GM18507 (cell line): ENCODE results near the gene TDRKH.
A peak's percentile ranks its signal among the peaks of the same experiment; 100 is the strongest.

Experiments
- DNase-seq: peaks from one replicate; pipeline ENCODE4 v3.0.0; 2011; ENCODE audit warnings: low read depth; ENCODE audit not compliant: insufficient read length; ENCODE audit errors: extremely low spot score
- FAIRE-seq: peaks from 2 replicates; lab custom pipeline; 2011; peaks lifted over from hg19 to GRCh38; lab: Jason Lieb, UNC

TDRKH gene

GRCh38 chr1:151790071-151790939, at the start of gene TDRKH:
TSS of gene TDRKH (minus strand) at chr1:151790500. CDS start at chr1:151783022, 7,478 bp downstream.
- peak; percentile 97 for DNase-seq
- FAIRE-seq: peak; percentile 99

- FAIRE-seq: peak; percentile 41
- DNase-seq: no peak
These were observed 49.4 kb upstream of the TDRKH start, which contains the start of gene C2CD4D for GRCh38 chr1:151839457-151840403. TSS of gene C2CD4D (minus strand) at chr1:151839820. CDS start at chr1:151838989, 831 bp downstream.

GRCh38 chr1:151839082-151839412, 48.7 kb upstream of the TDRKH start:
- FAIRE-seq (no peak), DNase-seq (no peak)

- DNase-seq (peak; percentile 28), FAIRE-seq (no peak)
These were observed 48.2 kb upstream of the TDRKH start for GRCh38 chr1:151838222-151839081.

- no peak for DNase-seq
- FAIRE-seq: no peak
These were observed 47.6 kb upstream of the TDRKH start for GRCh38 chr1:151837884-151838221.

GRCh38 chr1:151837197-151837596, 46.9 kb upstream of the TDRKH start:
- DNase-seq: no peak
- FAIRE-seq: no peak

- FAIRE-seq (no peak), DNase-seq (no peak)
These were observed 45.3 kb upstream of the TDRKH start for GRCh38 chr1:151835596-151835995.

- no peak for DNase-seq
These were observed 43.9 kb upstream of the TDRKH start for GRCh38 chr1:151834239-151834638.

GRCh38 chr1:151833172-151833900, 43.0 kb upstream of the TDRKH start:
- no peak for DNase-seq
- no peak for FAIRE-seq

More at GRCh38 chr1:151834239-151834638, 43.9 kb upstream of the TDRKH start:
- FAIRE-seq: no peak

GRCh38 chr1:151832318-151832980, 42.1 kb upstream of the TDRKH start:
- FAIRE-seq (no peak), DNase-seq (no peak)

GRCh38 chr1:151831605-151832004, 41.3 kb upstream of the TDRKH start, which contains the start of gene RORC:
TSS of gene RORC (minus strand) at chr1:151831802. CDS start at chr1:151831764, 38 bp downstream.
- FAIRE-seq (no peak), DNase-seq (no peak)

GRCh38 chr1:151831256-151831591, 40.9 kb upstream of the TDRKH start:
- FAIRE-seq (no peak), DNase-seq (no peak)

GRCh38 chr1:151830055-151830454, 39.8 kb upstream of the TDRKH start:
- FAIRE-seq (no peak), DNase-seq (no peak)

GRCh38 chr1:151829352-151830046, 39.2 kb upstream of the TDRKH start:
- FAIRE-seq (no peak), DNase-seq (no peak)

GRCh38 chr1:151828921-151829320, 38.6 kb upstream of the TDRKH start:
- FAIRE-seq (no peak), DNase-seq (no peak)

- FAIRE-seq: no peak
- no peak for DNase-seq
These were observed 37.6 kb upstream of the TDRKH start for GRCh38 chr1:151827853-151828252.

GRCh38 chr1:151825751-151826660, 35.7 kb upstream of the TDRKH start:
- DNase-seq (no peak), FAIRE-seq (no peak)
